Cardiac fibroblast (primary cell): Measurements from ENCODE around the gene ARHGAP24.

Experiments used
- DNase-seq, 2 donors: peaks; one replicate each; pipeline versions ENCODE4 v3.0.0 to v3.0.0-alpha.2; 2010; ENCODE audit warnings: low read depth in 2 of 2
- H3K4me3 ChIP-seq, 2 donors: replicated peaks in 1 of 2; 1 replicate in 1 of 2; 2 replicates in 1 of 2; pipeline ENCODE4 v1.5.1; 2011; ENCODE audit warnings: low read depth in 2 of 2, low read length in 2 of 2, mild to moderate bottlenecking in 2 of 2, moderate library complexity in 1 of 2
- TF ChIP-seq, protein P1 (sequence below): IDR thresholded peaks from one replicate; pipeline ENCODE4 v1.5.1; 2011; ENCODE audit warnings: low read depth, mild to moderate bottlenecking, low read length, inconsistent platforms

Gene ARHGAP24

DNA sequence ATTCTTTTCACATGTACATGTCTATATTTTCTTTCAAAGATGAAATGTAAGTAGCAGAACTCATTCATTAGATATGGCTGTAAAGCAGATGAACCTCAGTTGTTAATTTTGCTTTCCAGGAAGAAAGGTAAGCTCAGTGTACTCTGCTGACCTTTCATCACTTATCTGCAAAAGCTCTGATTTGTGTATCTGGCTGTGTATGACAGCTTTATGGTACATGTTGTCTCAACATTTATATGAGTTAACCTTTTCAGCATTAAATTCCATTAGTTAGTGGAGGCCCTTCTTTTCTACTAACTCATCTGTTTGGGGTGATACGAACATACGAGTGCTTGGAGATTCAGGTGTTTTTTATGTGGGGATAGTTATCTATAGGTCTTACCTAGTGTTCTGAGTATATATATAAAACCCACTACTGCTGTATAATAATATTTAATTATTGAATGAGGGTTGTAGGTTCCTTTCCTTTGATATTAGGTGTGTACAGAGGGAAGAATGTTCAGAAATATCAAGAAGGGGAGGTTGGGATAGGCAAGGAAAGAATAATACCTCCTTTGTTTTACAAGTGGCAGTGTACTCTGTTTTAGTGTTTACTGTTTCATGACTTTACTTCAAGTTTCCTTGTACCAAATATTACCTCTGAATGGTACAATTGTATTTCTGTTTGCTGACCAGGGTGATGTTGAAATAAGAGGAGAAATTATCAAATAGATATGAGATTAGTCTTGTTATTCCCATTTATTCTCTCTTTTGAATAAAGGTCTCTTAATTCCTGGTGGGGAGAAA, 395.5 kb downstream of the ARHGAP24 start:
- no peak for DNase-seq
- H3K4me3 ChIP-seq = no peak overlapping the region
- TF ChIP-seq, protein P1, sequence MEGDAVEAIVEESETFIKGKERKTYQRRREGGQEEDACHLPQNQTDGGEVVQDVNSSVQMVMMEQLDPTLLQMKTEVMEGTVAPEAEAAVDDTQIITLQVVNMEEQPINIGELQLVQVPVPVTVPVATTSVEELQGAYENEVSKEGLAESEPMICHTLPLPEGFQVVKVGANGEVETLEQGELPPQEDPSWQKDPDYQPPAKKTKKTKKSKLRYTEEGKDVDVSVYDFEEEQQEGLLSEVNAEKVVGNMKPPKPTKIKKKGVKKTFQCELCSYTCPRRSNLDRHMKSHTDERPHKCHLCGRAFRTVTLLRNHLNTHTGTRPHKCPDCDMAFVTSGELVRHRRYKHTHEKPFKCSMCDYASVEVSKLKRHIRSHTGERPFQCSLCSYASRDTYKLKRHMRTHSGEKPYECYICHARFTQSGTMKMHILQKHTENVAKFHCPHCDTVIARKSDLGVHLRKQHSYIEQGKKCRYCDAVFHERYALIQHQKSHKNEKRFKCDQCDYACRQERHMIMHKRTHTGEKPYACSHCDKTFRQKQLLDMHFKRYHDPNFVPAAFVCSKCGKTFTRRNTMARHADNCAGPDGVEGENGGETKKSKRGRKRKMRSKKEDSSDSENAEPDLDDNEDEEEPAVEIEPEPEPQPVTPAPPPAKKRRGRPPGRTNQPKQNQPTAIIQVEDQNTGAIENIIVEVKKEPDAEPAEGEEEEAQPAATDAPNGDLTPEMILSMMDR = no peak

DNA sequence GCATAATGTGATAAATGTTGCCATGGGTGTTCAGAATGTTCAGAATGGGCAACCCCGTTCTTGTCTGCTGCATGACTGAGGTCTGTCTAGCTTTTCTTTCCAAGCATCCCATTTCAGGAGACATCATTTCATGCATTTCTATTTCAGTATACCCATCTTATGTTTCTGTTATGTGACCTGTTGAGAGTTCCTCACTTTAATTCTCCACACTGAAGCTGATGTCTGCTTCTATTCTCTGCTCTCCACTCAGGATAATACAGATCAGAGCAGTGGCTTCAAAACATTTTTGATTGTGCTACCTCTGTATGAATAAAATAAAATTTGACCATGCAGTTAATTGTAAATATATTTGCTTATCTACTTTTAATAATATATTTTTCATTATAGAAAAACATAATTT, 398.6 kb downstream of the ARHGAP24 start:
- no peak overlapping the region for H3K4me3 ChIP-seq
- DNase-seq = no peak
- TF ChIP-seq, protein P1 = no peak

DNA sequence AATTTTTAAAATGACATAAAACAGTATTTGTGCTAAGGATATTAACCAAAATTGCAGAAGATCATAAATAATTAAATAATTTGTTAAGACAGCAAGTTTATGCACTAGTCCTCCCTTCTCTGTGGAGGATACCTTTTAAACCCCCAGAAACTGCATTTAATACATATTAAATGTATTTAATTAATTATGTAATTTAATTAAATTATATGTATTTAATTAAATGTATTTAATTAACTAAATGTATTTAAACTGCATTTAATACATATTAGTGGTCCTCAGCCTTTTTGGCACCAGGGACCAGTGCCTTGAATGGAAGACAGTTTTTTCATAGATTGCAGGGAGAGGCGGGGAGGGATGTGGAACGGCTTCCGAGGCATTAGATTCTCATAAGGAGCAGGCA, 404.6 kb downstream of the ARHGAP24 start:
- TF ChIP-seq, protein P1 = no peak
- no peak overlapping the region for H3K4me3 ChIP-seq
- DNase-seq = no peak

DNA sequence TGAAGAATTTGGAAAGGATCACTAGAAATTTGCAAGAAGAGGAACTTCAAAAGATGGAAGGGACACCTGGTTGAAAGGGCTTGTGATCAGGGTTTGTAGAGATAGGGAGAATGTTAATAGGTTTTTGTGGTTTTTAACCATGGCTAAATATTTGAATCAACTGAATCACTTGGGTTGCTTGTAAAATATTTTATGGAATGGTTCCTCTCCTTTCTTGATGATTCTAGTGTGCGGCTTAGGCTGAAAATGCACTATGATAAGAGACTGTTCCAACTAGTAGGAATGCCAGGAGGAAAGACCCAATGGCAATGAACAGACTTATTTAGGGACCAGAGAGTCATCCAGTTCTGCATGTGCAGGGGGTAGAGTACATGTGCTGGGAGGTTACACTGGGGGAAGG, 408.2 kb downstream of the ARHGAP24 start:
- no peak overlapping the region for H3K4me3 ChIP-seq
- TF ChIP-seq, protein P1 = no peak
- DNase-seq = no peak

DNA sequence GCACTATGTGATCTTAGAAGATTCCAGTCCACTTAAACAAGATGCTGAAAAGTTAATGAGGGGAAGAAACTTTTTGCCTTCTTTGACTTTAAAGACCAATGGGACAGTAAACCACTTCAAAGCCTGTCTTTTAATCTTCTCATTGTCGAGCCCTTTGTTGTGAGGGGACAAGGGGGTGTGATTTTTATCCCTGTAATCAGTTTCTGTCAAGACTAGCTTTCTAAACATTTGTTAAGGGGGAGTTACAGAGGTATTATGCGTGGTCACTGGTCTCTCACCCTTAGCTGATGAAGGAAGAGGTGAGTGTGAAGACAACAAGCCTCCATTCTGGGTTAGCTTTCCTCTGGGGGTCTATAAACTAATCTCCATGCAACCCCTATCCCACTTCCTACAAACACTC, 409.3 kb downstream of the ARHGAP24 start:
- TF ChIP-seq, protein P1 = no peak
- H3K4me3 ChIP-seq = no peak overlapping the region
- DNase-seq = no peak

DNA sequence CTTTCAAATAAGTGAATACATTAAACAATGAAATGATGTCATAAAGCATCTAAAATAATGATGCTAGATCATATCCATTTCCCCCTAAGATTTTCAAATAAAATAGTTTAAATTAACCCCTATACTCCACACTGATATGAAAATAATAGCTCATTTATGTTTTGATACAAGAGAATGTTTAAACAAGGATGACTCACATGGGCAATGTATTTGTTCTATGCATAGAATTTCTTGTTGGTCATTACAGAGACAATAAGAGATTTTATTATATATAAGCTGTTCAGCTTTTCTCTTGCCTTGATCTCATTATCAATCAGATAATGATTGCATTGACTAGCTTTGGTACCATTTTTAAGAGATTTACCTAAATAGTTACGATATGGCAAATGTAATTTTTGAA, 411.7 kb downstream of the ARHGAP24 start:
- DNase-seq = no peak
- H3K4me3 ChIP-seq = no peak overlapping the region
- TF ChIP-seq, protein P1 = no peak

DNA sequence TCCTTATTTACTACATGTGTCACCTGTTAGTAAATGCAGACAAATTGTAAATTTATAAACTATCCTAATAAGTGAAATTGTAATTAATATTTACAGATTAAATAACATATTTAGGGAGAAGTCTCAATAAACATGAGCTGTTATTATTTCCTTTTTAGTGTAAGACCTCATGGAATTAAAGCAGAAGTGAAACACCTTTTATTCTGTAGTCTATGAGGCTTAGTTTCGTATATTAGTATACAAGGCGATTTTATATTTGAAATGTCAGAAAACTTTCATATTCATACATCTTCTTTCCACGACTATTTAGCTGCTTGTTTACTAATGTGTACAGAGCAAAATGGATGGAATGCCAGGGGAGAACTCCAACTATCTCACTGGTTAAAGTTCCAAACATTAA, 414.4 kb downstream of the ARHGAP24 start:
- no peak for DNase-seq
- H3K4me3 ChIP-seq = no peak overlapping the region
- TF ChIP-seq, protein P1 = no peak
